Cardiac fibroblast (primary cell): Measurements from ENCODE around the gene RAPGEF4.

Source experiments
- DNase-seq, 2 donors: peaks; one replicate each; pipeline versions ENCODE4 v3.0.0 to v3.0.0-alpha.2; 2010; ENCODE audit warnings: low read depth in 2 of 2
- H3K4me3 ChIP-seq, 2 donors: replicated peaks in 1 of 2; 1 replicate in 1 of 2; 2 replicates in 1 of 2; pipeline ENCODE4 v1.5.1; 2011; ENCODE audit warnings: low read depth in 2 of 2, low read length in 2 of 2, mild to moderate bottlenecking in 2 of 2, moderate library complexity in 1 of 2
- TF ChIP-seq, protein P1 (sequence below): IDR thresholded peaks from one replicate; pipeline ENCODE4 v1.5.1; 2011; ENCODE audit warnings: low read depth, mild to moderate bottlenecking, low read length, inconsistent platforms

RAPGEF4 gene

DNA sequence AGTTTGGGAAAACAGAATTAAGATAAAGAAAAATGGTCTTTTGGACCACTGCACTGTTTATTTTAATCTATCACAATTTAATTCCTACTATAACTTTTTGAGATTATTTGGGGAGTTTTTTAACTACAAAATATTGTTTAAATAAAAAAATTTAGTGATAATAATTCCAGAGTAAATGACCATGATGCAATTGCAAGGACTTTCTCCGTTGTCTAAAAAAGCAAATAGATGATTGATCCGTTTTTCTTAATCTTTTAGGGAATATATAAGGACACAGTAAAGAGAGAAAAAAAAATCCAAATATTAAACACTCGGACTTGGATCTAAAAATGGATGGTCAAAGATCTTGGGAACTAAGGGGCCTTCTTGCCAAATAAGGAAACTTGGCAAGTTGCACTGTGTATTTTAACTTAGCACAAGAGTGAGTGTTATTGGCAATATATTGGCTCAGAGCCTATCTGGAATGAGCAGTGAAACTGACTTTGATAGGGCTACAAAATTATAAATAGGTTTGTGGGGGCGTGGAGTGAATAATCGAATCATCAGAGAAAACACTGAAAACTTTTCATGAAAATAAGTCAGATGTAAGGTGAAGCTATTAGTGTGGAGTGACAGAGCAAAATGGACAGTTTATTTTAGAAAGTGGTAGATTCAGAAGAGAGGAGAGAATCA, 342.0 kb downstream of the RAPGEF4 start:
- DNase-seq: peak; percentile 61 to 68
- peak overlapping the region in 1 of 2 donors; percentile 64 for H3K4me3 ChIP-seq
- TF ChIP-seq, protein P1, sequence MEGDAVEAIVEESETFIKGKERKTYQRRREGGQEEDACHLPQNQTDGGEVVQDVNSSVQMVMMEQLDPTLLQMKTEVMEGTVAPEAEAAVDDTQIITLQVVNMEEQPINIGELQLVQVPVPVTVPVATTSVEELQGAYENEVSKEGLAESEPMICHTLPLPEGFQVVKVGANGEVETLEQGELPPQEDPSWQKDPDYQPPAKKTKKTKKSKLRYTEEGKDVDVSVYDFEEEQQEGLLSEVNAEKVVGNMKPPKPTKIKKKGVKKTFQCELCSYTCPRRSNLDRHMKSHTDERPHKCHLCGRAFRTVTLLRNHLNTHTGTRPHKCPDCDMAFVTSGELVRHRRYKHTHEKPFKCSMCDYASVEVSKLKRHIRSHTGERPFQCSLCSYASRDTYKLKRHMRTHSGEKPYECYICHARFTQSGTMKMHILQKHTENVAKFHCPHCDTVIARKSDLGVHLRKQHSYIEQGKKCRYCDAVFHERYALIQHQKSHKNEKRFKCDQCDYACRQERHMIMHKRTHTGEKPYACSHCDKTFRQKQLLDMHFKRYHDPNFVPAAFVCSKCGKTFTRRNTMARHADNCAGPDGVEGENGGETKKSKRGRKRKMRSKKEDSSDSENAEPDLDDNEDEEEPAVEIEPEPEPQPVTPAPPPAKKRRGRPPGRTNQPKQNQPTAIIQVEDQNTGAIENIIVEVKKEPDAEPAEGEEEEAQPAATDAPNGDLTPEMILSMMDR: no peak

DNA sequence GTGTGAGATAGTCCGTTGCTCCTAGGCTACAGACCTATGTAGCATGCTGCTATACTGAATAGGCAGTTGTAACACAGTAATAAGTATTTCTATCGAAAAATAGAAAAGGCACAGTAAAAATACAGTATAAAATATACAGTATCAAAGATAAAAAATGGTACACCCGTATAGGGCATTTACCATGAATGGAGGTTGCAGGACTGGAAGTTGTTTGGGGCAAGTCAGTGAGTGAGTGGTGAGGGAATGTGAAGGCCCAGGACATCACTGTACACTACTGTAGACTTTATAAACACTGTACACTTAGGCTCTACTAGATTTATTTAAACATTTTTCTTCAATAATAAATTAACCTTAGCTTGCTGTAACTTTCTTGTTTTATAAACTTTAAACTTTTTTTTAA, 343.5 kb downstream of the RAPGEF4 start:
- no peak overlapping the region for H3K4me3 ChIP-seq
- no peak for DNase-seq

DNA sequence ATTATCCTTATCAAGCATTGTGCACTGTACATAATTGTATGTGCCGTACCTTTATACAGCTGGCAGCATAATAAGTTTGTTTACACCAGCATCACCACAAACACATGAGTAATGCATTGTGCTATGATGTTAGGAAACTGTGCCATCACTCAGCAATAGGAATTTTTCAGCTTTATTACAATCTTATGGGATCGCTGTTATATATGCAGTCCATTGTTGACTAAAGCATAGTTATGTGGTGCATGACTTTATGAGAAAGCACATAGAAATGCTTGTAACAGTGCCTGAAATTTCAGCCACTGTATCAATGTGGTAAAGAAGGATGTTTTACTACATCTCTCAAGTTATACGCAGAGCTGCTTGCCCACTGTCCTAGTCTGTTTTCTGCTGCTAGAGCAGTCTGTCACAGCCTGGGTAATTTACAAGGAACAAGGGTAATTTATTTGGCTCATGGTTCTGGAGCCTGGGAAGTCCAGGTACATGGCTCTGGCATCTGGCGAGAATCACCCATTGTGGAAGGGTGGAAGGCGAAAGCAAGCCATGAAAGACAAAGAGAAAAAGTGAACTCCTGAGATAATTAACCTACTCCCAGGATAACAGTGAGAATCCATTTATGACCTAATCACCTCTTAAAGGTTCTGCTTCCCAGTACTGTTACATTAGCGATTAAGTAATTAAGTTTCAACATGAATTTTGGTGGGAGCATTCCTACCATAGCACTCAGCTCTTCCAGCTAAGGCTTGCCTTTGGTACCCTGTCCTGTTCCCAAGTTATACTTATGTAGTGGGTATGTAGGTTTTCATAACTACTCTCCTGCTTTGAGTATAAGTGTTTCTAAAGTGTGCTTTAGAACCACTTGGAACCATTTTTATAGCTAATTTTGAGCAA, 344.6 kb downstream of the RAPGEF4 start:
- DNase-seq: peak; percentile 77 to 97
- no peak overlapping the region for H3K4me3 ChIP-seq
- TF ChIP-seq, protein P1: no peak

More for the DNA sequence above, 343.5 kb downstream of the RAPGEF4 start:
- TF ChIP-seq, protein P1: no peak

DNA sequence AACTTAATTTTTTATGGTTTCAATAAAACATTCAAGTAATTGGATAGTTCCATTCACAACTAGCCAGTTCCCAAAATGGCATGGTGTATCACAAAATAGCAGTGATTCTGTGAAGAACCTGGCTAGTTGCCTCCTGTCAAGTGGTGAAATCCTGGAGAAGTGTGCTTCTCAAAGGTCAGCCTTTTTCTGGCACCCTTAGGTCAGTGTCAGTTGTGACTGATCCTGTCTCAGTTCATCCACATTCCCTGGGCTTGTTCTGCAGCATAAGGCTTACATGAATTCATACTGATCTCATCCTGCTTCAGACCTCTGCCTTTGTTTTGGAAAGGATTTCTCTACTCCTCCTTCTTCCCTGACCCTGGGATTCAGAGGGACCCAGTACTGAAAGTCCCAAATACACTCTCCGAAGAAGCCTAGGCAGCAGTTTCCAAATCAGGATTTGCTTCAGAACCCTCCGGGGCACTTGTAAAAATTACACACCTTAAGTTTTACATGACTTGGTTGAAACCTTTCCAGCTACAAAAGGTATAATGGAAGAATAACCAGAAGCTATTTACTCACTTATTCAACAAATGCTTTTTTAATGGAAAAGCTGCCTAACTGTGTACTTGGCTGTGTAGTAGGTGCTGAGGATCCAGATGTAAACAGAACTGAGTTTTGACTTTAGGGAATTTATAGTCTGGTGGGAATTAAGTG, 351.0 kb downstream of the RAPGEF4 start:
- TF ChIP-seq, protein P1: no peak
- DNase-seq: peak in 1 of 2 donors; percentile 46
- no peak overlapping the region for H3K4me3 ChIP-seq

DNA sequence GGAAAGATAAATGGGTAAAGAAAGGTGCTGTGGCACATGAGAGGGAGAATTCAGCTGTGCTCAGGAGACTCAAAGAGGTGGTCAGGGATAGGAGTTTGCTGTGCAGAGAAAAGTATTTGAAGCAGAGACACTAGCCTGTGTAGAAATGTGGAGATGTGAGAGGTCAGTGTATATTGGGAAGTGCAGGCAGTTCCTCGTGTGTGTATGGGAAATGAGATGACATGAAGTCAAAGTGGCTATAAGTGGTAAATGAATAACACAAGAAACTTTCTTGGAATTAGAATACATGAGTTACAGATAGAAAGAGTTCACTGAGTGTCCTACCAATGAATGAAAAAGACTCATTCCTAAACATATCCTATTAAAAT, 351.6 kb downstream of the RAPGEF4 start:
- no peak overlapping the region for H3K4me3 ChIP-seq
- TF ChIP-seq, protein P1: no peak
- DNase-seq: peak; percentile 34 to 40

DNA sequence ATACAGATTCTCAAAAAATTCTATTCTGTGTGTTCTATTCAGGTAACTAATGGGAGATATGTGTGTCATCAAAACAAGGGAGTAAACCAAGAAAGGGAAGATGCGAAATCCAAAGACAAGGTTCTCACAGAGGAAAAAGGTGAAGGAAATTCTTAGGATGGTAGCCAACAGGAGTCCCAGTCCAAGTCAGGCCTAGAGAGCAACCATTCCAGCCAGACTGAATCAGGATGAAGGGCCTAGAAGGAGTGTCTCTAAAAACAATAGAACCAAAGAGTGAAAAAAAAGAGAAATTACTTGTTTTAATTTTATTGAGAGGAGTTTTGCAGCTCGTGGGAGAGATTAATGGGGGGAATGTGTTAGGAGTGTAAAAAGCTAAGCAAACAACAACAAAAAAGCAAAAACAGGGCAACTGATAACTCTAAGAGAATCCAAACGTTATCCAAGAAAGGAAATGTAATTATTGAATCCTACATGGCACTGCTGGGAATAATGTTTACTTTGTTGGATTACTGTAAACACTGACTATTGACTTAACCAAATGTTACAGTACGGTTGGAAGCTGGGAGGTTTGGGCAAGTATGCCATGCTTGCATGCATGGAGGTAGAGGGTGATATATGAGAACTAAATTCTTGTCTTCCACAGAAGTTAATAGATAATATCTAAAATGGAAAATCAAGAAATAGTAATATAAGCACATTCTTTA, 352.3 kb downstream of the RAPGEF4 start:
- TF ChIP-seq, protein P1: no peak
- no peak for DNase-seq
- H3K4me3 ChIP-seq: no peak overlapping the region
